OCI-LY7 (cell line): Measurements from ENCODE around the gene CLDN4. TPM values are rescaled to one million over a fixed set of nuclear protein-coding genes. Genes with fewer than 3 reads are reported as not detected.

ENCODE experiments used
- BruUV-seq: library from RNA; stranded (reverse); fragments of 400-500 nt; replicated peaks from 2 replicates; lab custom pipeline; 2021; lab: Mats Ljungman, UMichigan
- CTCF ChIA-PET: fragments of 300-600 bp; sonication (Branson Sonifier 250); formaldehyde crosslinking; loops from one replicate; lab custom pipeline; 2022; ENCODE audit warnings: antibody characterized with exemption; ENCODE audit not compliant: unreplicated experiment; lab: Charles Lee
- POLR2A ChIA-PET: fragments of 300-600 bp; sonication (Branson Sonifier 250); formaldehyde crosslinking; loops from one replicate; lab custom pipeline; 2022; ENCODE audit warnings: antibody characterized with exemption; lab: Charles Lee
- DNase-seq: peaks from one replicate; pipeline ENCODE4 v3.0.0-alpha.2; 2015; ENCODE audit warnings: low spot score
- H2AFZ ChIP-seq: fragments of 200-600 bp; sonication (generic), shearing (Covaris generic); 2 replicates; pipeline ENCODE4 v1.6.1; 2014; ENCODE audit warnings: mild to moderate bottlenecking, antibody characterized with exemption, low read length, moderate library complexity
- H3K27ac ChIP-seq: fragments of 200-600 bp; sonication (generic); 2 replicates; pipeline ENCODE4 v1.5.1; 2014; ENCODE audit warnings: mixed run types, low read depth, mild to moderate bottlenecking, moderate library complexity, low read length, inconsistent platforms; ENCODE audit not compliant: poor library complexity, severe bottlenecking
- H3K36me3 ChIP-seq: fragments of 200-600 bp; sonication (generic); 2 replicates; pipeline ENCODE4 v1.6.1; 2014; ENCODE audit warnings: mild to moderate bottlenecking, antibody characterized with exemption, low read length, moderate library complexity, mixed read lengths; ENCODE audit not compliant: insufficient read depth
- H3K4me1 ChIP-seq: fragments of 200-600 bp; sonication (generic); 2 replicates; pipeline ENCODE4 v1.5.1; 2014; ENCODE audit warnings: mild to moderate bottlenecking, low read length; ENCODE audit not compliant: insufficient read depth, poor library complexity, severe bottlenecking
- H3K4me2 ChIP-seq: fragments of 200-600 bp; sonication (generic); 2 replicates; pipeline ENCODE4 v1.6.1; 2014; ENCODE audit warnings: mild to moderate bottlenecking, low read length
- H3K4me3 ChIP-seq: fragments of 200-600 bp; sonication (generic); 2 replicates; pipeline ENCODE4 v1.5.1; 2014; ENCODE audit warnings: mild to moderate bottlenecking, low read depth, low read length; ENCODE audit not compliant: poor library complexity, severe bottlenecking
- H3K79me2 ChIP-seq: fragments of 200-600 bp; sonication (generic); 2 replicates; pipeline ENCODE4 v1.6.1; 2016; ENCODE audit warnings: low read depth, mild to moderate bottlenecking, low read length, moderate library complexity, mixed read lengths; ENCODE audit not compliant: insufficient read depth
- H3K9me2 ChIP-seq: fragments of 200-600 bp; sonication (generic); 2 replicates; pipeline ENCODE4 v1.6.1; 2016; ENCODE audit warnings: mild to moderate bottlenecking, low read length, mixed read lengths; ENCODE audit not compliant: insufficient read depth
- H3K9me3 ChIP-seq: fragments of 200-600 bp; sonication (generic); 2 replicates; pipeline ENCODE4 v1.6.1; 2014; ENCODE audit warnings: mild to moderate bottlenecking, mixed run types, low read length, mixed read lengths
- H4K20me1 ChIP-seq: fragments of 200-600 bp; sonication (generic); 2 replicates; pipeline ENCODE4 v1.6.1; 2014; ENCODE audit warnings: mild to moderate bottlenecking, antibody characterized with exemption, low read length, moderate library complexity, mixed read lengths; ENCODE audit not compliant: insufficient read depth
- CTCF ChIP-seq: fragments of 200-600 bp; sonication (generic); conservative IDR thresholded peaks from 2 replicates; pipeline ENCODE4 v1.5.1; 2014; ENCODE audit warnings: mild to moderate bottlenecking, antibody characterized with exemption, low read length, moderate library complexity, mixed read lengths
- EZH2phosphoT487 ChIP-seq: fragments of 200-600 bp; sonication (generic); IDR thresholded peaks from 2 replicates; pipeline ENCODE4 v1.6.1; 2018; ENCODE audit warnings: low read depth, borderline replicate concordance, mild to moderate bottlenecking, mixed run types, antibody characterized with exemption, low read length, moderate library complexity, mixed read lengths
- intact Hi-C: fragments of 100-400 bp; cut with micrococcal nuclease; formaldehyde crosslinking; loops from one replicate; pipeline ENCODE4 v1.10.0; 2022; ENCODE audit not compliant: unreplicated experiment
- total RNA-seq, 2 experiments: library from RNA; depleted of rRNA in 1 of 2; stranded (reverse); fragments of >200 nt in 1 of 2; shearing (Covaris generic) in 1 of 2; gene quantifications; 2 replicates each; pipeline ENCODE4 v1.2.3, GENCODE V29; 2014 to 2022

The CLDN4 gene
- total RNA-seq, 2 experiments from 2014 or later: 0.13 to 1.0 TPM

GRCh38 chr7:73829505-73829904, 1.3 kb upstream of the CLDN4 start:
- intact Hi-C loops: no loop called here
- H3K4me1 ChIP-seq: peaks cover 18% of the 10 kb centered on the region
- H3K36me3 ChIP-seq: no peaks in the 10 kb centered on the region
- no peak overlapping the region for H3K4me2 ChIP-seq
- ChIA-PET POLR2A (interaction anchor here (1.0 kb wide), 1 partner anchor 13 kb away, joined by 4 read pairs; the partner anchor contains the start of gene METTL27), CTCF (no interaction called here)
- no peak overlapping the region for H3K27ac ChIP-seq
- no TSS peak for BruUV-seq
- H4K20me1 ChIP-seq: no peaks in the 10 kb centered on the region
- no peak overlapping the region for H2AFZ ChIP-seq
- no peak for TF ChIP-seq CTCF
- TF ChIP-seq EZH2phosphoT487: no peak
- H3K9me3 ChIP-seq: no peaks in the 10 kb centered on the region
- H3K4me3 ChIP-seq: no peak overlapping the region
- no peak for DNase-seq
- no peaks in the 10 kb centered on the region for H3K9me2 ChIP-seq
- H3K79me2 ChIP-seq: no peaks in the 10 kb centered on the region

GRCh38 chr7:73829921-73830680, 695 bp upstream of the CLDN4 start:
- no TSS peak for BruUV-seq
- DNase-seq: no peak
- H2AFZ ChIP-seq: no peak overlapping the region
- intact Hi-C loops: no loop called here
- no peak overlapping the region for H3K4me2 ChIP-seq
- no peak for TF ChIP-seq EZH2phosphoT487
- peak; percentile 30; the same call in 1 of the 2 replicates for TF ChIP-seq CTCF
- no peaks in the 10 kb centered on the region for H3K36me3 ChIP-seq
- H3K79me2 ChIP-seq: no peaks in the 10 kb centered on the region
- ChIA-PET POLR2A (interaction anchor here (1.0 kb wide), 1 partner anchor 12 kb away, joined by 4 read pairs; the partner anchor contains the start of gene METTL27), CTCF (no interaction called here)
- no peaks in the 10 kb centered on the region for H3K9me3 ChIP-seq
- H4K20me1 ChIP-seq: no peaks in the 10 kb centered on the region
- peaks cover 18% of the 10 kb centered on the region for H3K4me1 ChIP-seq
- no peak overlapping the region for H3K27ac ChIP-seq
- no peaks in the 10 kb centered on the region for H3K9me2 ChIP-seq
- no peak overlapping the region for H3K4me3 ChIP-seq

GRCh38 chr7:73831584-73831833, 713 bp downstream of the CLDN4 start:
- H2AFZ ChIP-seq: no peak overlapping the region
- H3K79me2 ChIP-seq: no peaks in the 10 kb centered on the region
- H3K4me2 ChIP-seq: no peak overlapping the region
- TF ChIP-seq EZH2phosphoT487: no peak
- no peak for TF ChIP-seq CTCF
- POLR2A ChIA-PET: interaction anchor here (1.4 kb wide), 1 partner anchor 11 kb away, joined by 8 read pairs; the partner anchor contains the start of gene METTL27
- CTCF ChIA-PET: no interaction called here
- H3K9me2 ChIP-seq: no peaks in the 10 kb centered on the region
- peaks cover 18% of the 10 kb centered on the region for H3K4me1 ChIP-seq
- no TSS peak for BruUV-seq
- no peaks in the 10 kb centered on the region for H3K36me3 ChIP-seq
- no peak for DNase-seq
- H3K4me3 ChIP-seq: no peak overlapping the region
- no peaks in the 10 kb centered on the region for H4K20me1 ChIP-seq
- no peak overlapping the region for H3K27ac ChIP-seq
- intact Hi-C loops: no loop called here
- H3K9me3 ChIP-seq: no peaks in the 10 kb centered on the region
